GM18502 (cell line): Measurements from ENCODE around the gene SPAG17.
A peak's percentile ranks its signal among the peaks of the same experiment; 100 is the strongest.

Experiments
- ATAC-seq: cut with Tn5 transposase; IDR thresholded peaks from one replicate; pipeline ENCODE4 v1.9.1; 2021; ENCODE audit warnings: mild to moderate bottlenecking; ENCODE audit not compliant: unreplicated experiment, poor library complexity

The SPAG17 gene

GRCh38 chr1:118085365-118085764 lies 99.7 kb downstream of the SPAG17 start:
- ATAC-seq: no peak

- no peak for ATAC-seq
Observed at GRCh38 chr1:118084400-118084799, 100.6 kb downstream of the SPAG17 start.

- no peak for ATAC-seq
Observed at GRCh38 chr1:118082984-118083383, 102.0 kb downstream of the SPAG17 start.

- ATAC-seq: peak; percentile 90
Observed at GRCh38 chr1:118081387-118081786, 103.6 kb downstream of the SPAG17 start.

GRCh38 chr1:118077331-118078045 lies 107.5 kb downstream of the SPAG17 start:
- ATAC-seq: no peak

- no peak for ATAC-seq
Observed at GRCh38 chr1:118075116-118075515, 109.9 kb downstream of the SPAG17 start.

GRCh38 chr1:118073648-118074435 lies 111.2 kb downstream of the SPAG17 start:
- no peak for ATAC-seq

GRCh38 chr1:118049981-118050380 lies 135.0 kb downstream of the SPAG17 start:
- ATAC-seq: no peak

GRCh38 chr1:118047650-118048224 lies 137.3 kb downstream of the SPAG17 start:
- no peak for ATAC-seq

- ATAC-seq: no peak
Observed at GRCh38 chr1:118047006-118047649, 137.9 kb downstream of the SPAG17 start.

GRCh38 chr1:118043624-118044023 lies 141.4 kb downstream of the SPAG17 start:
- no peak for ATAC-seq

- ATAC-seq: no peak
Observed at GRCh38 chr1:118042501-118042900, 142.5 kb downstream of the SPAG17 start.

GRCh38 chr1:118039170-118039569 lies 145.9 kb downstream of the SPAG17 start:
- ATAC-seq: no peak

- no peak for ATAC-seq
Observed at GRCh38 chr1:118032883-118033282, 152.1 kb downstream of the SPAG17 start.

- no peak for ATAC-seq
Observed at GRCh38 chr1:118028267-118028666, 156.8 kb downstream of the SPAG17 start.

- no peak for ATAC-seq
Observed at GRCh38 chr1:118023199-118023598, 161.8 kb downstream of the SPAG17 start.

- ATAC-seq: no peak
Observed at GRCh38 chr1:118021668-118022067, 163.4 kb downstream of the SPAG17 start.

- ATAC-seq: no peak
Observed at GRCh38 chr1:118018060-118018459, 167.0 kb downstream of the SPAG17 start.

GRCh38 chr1:118013938-118014337 lies 171.1 kb downstream of the SPAG17 start:
- no peak for ATAC-seq

GRCh38 chr1:118013336-118013735 lies 171.7 kb downstream of the SPAG17 start:
- no peak for ATAC-seq
